ENCODE data around the gene PCNT. TPM values are rescaled to one million over a fixed set of nuclear protein-coding genes. Genes with fewer than 3 reads are reported as not detected.

The PCNT gene
- total RNA-seq, 4 donors from 2014 or later = 20.6 to 43.0 (median 25.5) TPM

- no peak for TF ChIP-seq CTCF (IDR thresholded peaks at IDR 0.05; ENCODE audit: low read depth)
Measured at GRCh38 chr21:46356494-46357334, 32.8 kb downstream of the PCNT start.

GRCh38 chr21:46357335-46357604 is 33.3 kb downstream of the PCNT start:
- no peak for TF ChIP-seq CTCF (IDR thresholded peaks at IDR 0.05; ENCODE audit: low read depth)

GRCh38 chr21:46357684-46358425 is 33.9 kb downstream of the PCNT start:
- no peak for TF ChIP-seq CTCF (IDR thresholded peaks at IDR 0.05; ENCODE audit: low read depth)

GRCh38 chr21:46361176-46361575 is 37.2 kb downstream of the PCNT start:
- no peak for TF ChIP-seq CTCF (IDR thresholded peaks at IDR 0.05; ENCODE audit: low read depth)

GRCh38 chr21:46361935-46362334 is 38.0 kb downstream of the PCNT start:
- TF ChIP-seq CTCF (IDR thresholded peaks at IDR 0.05; ENCODE audit: low read depth) = no peak

GRCh38 chr21:46362946-46363345 is 39.0 kb downstream of the PCNT start:
- no peak for TF ChIP-seq CTCF (IDR thresholded peaks at IDR 0.05; ENCODE audit: low read depth)

GRCh38 chr21:46363698-46364097 is 39.7 kb downstream of the PCNT start:
- TF ChIP-seq CTCF (IDR thresholded peaks at IDR 0.05; ENCODE audit: low read depth) = no peak
